ENCODE measurements around the gene CCDC88C. TPM values are rescaled to one million over a fixed set of nuclear protein-coding genes. Genes with fewer than 3 reads are reported as not detected.
A peak's percentile ranks its signal among the peaks of the same experiment; 100 is the strongest.

Gene CCDC88C
- total RNA-seq, 1 donor from 2014 or later = 12.4 TPM

- Histone ChIP-seq H3K9me3 (ENCODE audit: insufficient read depth, low read depth, low read length) (no peaks in the 10 kb centered on the region), H3K79me2 (ENCODE audit: insufficient read depth, low read length) (no peaks in the 10 kb centered on the region), H3K27ac (ENCODE audit: low read depth, low read length) (no peak overlapping the region), H3K4me3 (ENCODE audit: insufficient read depth, low read depth, low read length) (no peak overlapping the region), H4K20me1 (ENCODE audit: insufficient read depth, low read length) (no peaks in the 10 kb centered on the region), H2AFZ (ENCODE audit: low read depth, low read length) (no peak overlapping the region), H3K4me2 (ENCODE audit: low read length) (peak overlapping the region; percentile 8), H3K9ac (ENCODE audit: low read length) (no peak overlapping the region), H3K36me3 (ENCODE audit: insufficient read depth, low read length) (no peaks in the 10 kb centered on the region), H3K27me3 (ENCODE audit: insufficient read depth, low read length) (peaks cover 22% of the 10 kb centered on the region), H3K4me1 (ENCODE audit: insufficient read depth, low read length) (peaks cover 8% of the 10 kb centered on the region)
- Mint-ChIP-seq H3K27me3 (ENCODE audit: low read depth, unreplicated experiment) (no peaks in the 10 kb centered on the region), H3K9me3 (ENCODE audit: unreplicated experiment) (no peaks in the 10 kb centered on the region), H3K4me1 (ENCODE audit: low read depth, unreplicated experiment) (peaks cover 35% of the 10 kb centered on the region), H3K4me3 (ENCODE audit: unreplicated experiment) (peak overlapping the region; percentile 69), H3K27ac (ENCODE audit: unreplicated experiment) (peak overlapping the region; percentile 20), H3K36me3 (ENCODE audit: low read depth, unreplicated experiment) (no peaks in the 10 kb centered on the region)
- no peak for TF ChIP-seq EZH2 (IDR thresholded peaks at IDR 0.05; ENCODE audit: insufficient read depth, low read length)
- TF ChIP-seq, protein P1, sequence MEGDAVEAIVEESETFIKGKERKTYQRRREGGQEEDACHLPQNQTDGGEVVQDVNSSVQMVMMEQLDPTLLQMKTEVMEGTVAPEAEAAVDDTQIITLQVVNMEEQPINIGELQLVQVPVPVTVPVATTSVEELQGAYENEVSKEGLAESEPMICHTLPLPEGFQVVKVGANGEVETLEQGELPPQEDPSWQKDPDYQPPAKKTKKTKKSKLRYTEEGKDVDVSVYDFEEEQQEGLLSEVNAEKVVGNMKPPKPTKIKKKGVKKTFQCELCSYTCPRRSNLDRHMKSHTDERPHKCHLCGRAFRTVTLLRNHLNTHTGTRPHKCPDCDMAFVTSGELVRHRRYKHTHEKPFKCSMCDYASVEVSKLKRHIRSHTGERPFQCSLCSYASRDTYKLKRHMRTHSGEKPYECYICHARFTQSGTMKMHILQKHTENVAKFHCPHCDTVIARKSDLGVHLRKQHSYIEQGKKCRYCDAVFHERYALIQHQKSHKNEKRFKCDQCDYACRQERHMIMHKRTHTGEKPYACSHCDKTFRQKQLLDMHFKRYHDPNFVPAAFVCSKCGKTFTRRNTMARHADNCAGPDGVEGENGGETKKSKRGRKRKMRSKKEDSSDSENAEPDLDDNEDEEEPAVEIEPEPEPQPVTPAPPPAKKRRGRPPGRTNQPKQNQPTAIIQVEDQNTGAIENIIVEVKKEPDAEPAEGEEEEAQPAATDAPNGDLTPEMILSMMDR (IDR thresholded peaks at IDR 0.05; ENCODE audit: insufficient read depth, low read depth, low read length) = no peak
- DNase-seq (ENCODE audit: low read depth) (no peak), FAIRE-seq (no peak)
These were observed 44.7 kb downstream of the CCDC88C start for GRCh38 chr14:91372671-91373495.

- no peaks in the 10 kb centered on the region for H3K9me3 Mint-ChIP-seq (ENCODE audit: unreplicated experiment)
These were observed 45.6 kb downstream of the CCDC88C start for GRCh38 chr14:91371990-91372375.

More at GRCh38 chr14:91371990-91372375, 45.6 kb downstream of the CCDC88C start:
- H3K27me3 ChIP-seq (ENCODE audit: insufficient read depth, low read length) = peaks cover 22% of the 10 kb centered on the region
- H3K36me3 Mint-ChIP-seq (ENCODE audit: low read depth, unreplicated experiment) = no peaks in the 10 kb centered on the region
- peak overlapping the region; percentile 47 for H3K27ac Mint-ChIP-seq (ENCODE audit: unreplicated experiment)
- no peak for FAIRE-seq
- no peak overlapping the region for H2AFZ ChIP-seq (ENCODE audit: low read depth, low read length)
- H3K9ac ChIP-seq (ENCODE audit: low read length) = no peak overlapping the region
- no peak for DNase-seq (ENCODE audit: low read depth)
- TF ChIP-seq, protein P1 (IDR thresholded peaks at IDR 0.05; ENCODE audit: insufficient read depth, low read depth, low read length) = no peak
- TF ChIP-seq EZH2 (IDR thresholded peaks at IDR 0.05; ENCODE audit: insufficient read depth, low read length) = no peak
- no peaks in the 10 kb centered on the region for H3K9me3 ChIP-seq (ENCODE audit: insufficient read depth, low read depth, low read length)
- H3K4me1 Mint-ChIP-seq (ENCODE audit: low read depth, unreplicated experiment) = peaks cover 41% of the 10 kb centered on the region
- no peak overlapping the region for H3K4me2 ChIP-seq (ENCODE audit: low read length)
- no peak overlapping the region for H3K4me3 ChIP-seq (ENCODE audit: insufficient read depth, low read depth, low read length)
- H3K27me3 Mint-ChIP-seq (ENCODE audit: low read depth, unreplicated experiment) = no peaks in the 10 kb centered on the region
- H4K20me1 ChIP-seq (ENCODE audit: insufficient read depth, low read length) = no peaks in the 10 kb centered on the region
- peaks cover 15% of the 10 kb centered on the region for H3K4me1 ChIP-seq (ENCODE audit: insufficient read depth, low read length)
- no peak overlapping the region for H3K4me3 Mint-ChIP-seq (ENCODE audit: unreplicated experiment)
- H3K79me2 ChIP-seq (ENCODE audit: insufficient read depth, low read length) = no peaks in the 10 kb centered on the region
- no peak overlapping the region for H3K27ac ChIP-seq (ENCODE audit: low read depth, low read length)
- no peaks in the 10 kb centered on the region for H3K36me3 ChIP-seq (ENCODE audit: insufficient read depth, low read length)
